GM18511 (cell line): ENCODE measurements around the gene KLC1.

Experiments
- ATAC-seq: cut with Tn5 transposase; IDR thresholded peaks from one replicate; pipeline ENCODE4 v1.9.1; 2021; ENCODE audit warnings: mild to moderate bottlenecking, moderate library complexity; ENCODE audit not compliant: unreplicated experiment

Gene KLC1

DNA sequence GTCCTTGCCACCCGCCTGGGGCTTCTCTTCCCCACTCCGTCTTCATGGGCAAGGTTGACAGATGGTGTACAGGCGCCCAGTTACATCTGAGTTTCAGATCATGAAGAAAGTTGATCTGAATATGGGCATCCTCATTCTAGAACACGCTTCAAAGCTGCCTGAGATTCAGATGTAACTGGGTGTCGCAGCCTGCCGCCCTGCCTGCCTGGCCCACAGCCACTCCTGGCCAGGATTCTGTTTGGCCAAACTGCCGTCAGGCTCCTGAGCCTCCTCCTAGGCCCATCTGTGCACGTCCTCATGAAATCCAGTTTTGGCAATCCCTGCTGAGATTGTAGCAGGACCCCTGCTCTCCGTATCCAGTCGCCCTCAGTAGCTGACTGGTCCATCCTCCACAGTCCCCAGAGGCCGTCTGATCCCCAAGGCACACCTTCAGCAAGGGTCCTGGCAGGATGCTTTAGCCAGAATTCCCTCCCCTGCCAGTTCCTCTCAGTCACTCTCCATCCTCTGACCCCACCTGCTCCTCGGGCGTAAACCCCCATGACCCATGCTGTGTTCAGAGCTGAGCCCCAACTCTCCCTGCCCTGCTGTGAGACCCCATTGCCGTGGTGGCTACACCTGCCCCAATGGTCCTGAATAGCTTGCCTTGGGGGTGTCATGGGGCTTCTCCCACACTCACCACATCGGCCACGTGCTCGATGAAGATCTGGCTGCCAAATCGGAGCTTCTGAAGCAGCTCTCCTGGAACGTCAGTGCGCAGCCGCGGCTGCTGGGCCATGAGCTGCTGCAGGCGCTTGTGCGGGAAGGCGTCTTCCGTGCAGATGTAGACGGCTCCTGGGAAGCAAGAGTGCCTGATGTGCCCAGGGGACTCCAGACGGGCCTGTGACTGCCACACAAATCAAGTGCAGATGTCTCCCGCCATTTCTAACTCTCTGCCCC, 73.8 kb downstream of the KLC1 start:
- ATAC-seq = no peak

DNA sequence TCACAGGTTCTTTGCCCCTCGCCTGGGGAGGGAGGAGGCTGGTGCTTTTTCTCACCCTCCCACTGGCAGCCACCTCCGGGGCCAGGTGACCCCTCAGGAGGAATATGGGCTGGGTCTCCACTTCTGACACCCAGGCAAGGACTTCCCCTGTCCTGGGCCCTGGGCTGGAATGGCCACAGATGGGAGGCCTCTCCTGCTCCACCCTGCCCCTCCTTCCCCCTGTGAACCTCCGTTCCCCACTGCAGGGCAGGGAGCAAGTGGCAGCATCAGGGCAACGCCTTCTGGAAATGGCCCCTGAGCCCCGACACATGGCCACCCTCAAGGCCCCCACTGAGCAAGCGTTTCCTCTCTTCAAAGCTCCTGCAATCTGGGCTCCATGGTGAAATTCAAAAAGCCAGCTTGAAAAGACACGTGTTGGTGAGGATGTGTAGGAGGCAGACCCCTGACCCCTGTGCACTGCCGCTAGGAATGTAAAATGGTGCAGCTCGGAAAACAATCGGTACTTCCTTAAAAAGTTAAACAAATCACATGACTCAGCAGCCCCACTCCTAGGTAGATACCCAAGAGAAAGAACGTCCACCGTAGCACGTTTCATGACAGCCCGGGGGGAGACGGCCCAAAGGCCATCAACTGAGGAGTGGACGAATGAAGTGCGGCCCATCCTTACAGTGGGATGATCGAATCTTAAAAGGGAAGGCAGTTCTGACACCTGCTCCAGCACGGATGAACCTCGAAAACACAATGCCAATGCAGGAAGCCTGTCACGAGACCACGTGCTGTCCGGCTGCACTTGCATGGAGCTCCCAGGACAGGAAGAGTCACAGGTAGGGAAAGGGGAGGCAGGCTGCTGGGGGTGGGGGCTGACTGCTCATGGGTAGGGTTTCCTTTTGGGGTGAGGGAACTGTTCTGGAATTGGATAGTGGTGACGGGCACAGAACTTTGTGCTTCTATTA, 74.7 kb downstream of the KLC1 start:
- no peak for ATAC-seq

DNA sequence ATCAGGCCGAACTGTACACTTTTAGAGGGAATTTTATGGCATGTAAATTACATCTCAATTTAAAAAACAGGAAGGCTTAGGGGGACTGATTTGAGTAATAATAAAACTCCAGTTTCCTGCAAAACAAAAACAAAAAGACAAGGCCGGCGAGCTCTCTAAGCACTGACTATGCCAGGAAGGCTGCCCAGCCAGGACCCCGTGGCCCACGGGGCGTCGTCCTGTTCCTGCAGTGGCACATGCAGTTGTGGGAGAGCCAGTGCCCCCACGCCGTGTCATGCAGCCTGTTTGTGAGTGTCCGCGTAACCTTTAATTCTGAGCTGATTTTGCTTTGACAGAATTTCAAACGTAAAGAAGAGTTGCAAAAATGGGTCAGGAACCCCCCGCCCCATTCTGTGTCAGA, 75.7 kb downstream of the KLC1 start:
- ATAC-seq = no peak

DNA sequence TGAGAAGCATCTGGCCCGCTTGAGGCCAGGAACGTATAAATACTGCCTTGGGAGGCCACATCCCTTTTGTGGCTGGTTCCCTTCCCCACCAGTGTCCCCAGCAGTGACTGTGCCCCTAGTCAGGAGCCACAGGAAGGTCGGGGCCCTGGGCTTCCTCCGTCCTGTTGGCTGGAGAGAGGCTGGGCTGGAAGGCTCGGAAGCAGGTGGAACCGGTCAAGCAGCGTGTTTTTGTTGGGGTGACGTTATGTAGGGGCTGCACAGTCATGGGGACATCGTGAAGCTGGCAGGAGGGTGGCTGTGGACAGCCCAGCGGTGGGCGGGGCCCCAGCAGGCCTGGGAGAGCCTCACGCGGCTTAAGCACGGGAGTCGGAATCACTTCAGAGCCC, 76.1 kb downstream of the KLC1 start:
- ATAC-seq = no peak

DNA sequence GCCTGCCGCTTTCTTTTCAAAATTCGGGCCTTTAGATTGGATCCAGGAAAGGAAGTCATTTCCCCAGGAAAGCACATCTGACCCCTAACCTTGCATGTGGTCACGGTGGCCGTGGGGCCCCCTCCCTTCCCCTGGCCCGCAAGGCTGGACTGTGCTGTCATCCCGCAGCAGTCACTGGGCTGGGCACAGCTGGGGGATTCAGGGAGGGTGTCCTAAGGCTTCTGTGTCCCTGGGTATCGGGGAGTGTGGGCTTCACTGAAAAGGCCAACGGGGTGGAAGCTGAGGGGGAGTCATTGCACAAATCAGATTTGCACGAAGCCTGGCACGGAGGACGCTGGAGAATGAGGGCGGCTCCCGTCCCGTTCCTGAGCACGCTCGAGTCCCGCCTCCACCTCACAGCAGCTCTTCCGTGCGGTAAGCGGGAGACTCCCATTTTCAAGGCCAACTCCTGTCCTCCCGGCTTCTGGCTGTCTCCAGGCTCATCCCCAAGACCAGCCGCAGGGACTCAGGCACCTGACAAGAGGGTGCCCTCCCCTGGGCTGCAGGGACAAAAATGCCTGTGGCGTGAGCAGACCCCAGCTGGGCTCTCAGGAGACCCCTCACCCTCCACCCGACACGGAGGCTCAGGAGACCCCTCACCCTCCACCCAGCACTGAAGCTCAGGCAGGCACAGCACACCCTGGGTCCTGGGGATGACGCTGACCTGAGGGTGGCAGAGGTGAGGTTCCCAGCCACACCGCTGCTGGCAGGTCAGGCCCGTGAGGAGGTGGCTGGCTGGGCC, 76.7 kb downstream of the KLC1 start:
- no peak for ATAC-seq

DNA sequence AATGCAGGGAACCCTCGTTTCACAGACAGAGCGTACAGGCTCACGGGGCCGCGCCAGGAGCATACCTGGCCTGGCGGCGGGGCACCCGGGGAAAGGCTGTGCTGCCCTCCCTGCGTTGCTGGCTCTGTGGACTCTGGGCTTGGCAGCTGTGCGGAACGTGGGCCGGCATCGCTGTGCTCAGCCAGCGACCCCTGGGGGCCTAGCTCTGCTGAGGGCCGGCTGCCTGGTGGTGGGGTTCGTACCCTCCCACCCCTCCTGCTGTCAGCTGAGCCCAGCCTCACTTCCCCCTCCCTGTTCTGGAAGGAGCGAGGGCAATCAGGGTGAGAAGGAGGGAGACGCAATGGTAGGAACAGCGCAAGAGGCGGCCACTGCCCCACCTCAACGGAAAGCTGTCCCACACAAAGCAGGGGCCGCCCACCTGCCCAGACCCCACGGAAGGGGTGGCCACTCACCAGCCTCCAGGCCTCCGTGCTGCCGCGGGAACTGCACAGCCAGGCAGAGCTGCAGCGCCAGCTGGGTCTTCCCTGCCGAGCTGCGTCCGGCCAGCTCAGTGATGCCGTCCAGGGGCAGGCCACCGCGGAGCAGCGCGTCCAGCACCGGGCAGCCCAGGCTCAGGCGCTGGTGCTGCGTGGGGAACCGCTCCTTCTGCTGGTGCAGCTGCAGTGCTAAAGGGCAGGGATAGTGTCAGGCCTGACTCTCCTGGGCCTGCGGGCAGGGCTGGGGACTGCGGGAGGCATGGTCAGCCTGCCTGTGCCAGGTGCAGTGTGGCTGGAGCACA, 77.7 kb downstream of the KLC1 start:
- no peak for ATAC-seq

DNA sequence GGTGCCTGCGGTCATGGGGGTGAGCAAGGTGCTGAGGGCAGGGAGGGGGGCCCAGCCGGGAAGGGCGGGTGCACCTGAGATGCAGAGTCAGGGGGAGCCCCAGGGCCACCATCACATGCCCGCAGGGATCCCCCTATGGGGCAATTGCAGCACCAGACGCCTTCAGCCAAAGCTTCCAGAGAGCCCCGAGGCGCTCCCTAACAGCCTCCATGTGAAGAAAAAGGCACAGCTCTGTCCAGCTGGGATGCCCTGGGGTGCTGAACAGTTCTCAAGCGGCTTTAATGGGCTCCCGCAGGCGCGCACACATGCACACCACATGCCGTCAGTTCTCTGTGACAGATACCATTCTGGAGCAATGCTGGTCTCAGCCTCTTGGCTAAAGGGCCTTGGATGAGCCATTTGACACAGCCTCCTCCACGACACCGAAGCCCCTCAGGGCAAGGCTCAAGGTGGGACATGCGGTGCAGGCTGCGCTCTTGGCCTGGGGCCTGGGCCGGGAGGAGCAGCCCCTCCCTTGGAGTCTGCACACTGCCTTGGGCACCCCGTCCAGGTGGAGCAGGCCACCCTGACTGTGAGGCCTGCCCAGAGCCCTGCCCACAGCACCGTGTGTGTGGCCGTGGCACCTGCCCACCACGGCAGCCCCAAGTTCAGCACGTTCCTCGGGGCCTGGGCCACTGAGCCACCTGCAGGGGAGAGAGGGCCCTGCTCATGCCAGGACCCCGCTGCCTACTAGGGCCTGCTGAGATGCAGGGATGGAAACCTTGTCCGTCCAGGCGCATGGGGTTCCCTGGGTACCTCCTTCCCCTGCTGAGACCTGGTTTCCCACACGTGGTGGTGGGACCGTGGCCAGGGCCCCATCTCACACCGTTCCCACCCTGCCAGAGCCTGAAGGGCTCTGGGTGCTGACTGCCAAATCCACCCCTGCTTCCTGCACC, 78.6 kb downstream of the KLC1 start:
- no peak for ATAC-seq

DNA sequence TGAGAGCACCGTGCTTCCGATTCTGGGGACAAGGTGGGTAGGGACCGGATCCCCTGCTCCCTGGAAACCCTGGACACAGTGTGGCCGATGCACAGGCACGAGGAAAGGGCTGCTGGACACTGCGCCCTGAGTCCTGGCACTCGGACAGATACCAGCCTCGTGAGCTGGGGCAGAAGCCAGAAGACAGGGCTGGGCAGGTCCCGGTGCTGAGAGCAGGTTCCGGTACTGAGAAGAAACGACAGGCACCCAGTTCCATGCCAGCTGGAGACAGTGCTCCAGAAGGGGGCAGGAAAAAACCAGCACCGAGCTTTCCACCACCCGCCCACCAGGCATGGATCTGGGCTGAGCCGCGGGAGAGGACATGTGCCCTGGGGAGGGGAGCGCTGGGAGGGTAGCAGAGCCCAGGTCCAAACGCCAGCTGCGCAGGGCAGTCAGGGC, 79.8 kb downstream of the KLC1 start:
- ATAC-seq = no peak

DNA sequence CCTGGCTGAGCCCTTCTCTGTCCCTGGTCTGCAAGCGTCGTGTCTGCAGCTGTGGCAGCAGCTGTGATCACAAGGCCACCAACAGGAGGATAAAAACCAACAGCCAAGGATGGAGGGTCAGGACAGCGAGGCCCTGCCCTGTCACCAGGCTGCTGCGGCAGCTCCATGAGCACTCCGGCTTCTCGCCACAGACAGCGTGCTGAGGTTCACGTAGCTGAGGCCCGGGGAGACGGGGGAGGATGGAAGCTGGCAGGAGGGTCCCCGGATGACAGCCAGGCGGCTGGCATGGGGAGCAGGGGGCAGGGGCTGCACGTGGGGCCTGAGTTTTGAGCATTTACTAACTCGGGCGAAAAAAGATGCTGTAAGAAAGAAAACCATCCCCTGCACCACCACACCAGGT, 80.8 kb downstream of the KLC1 start:
- no peak for ATAC-seq

DNA sequence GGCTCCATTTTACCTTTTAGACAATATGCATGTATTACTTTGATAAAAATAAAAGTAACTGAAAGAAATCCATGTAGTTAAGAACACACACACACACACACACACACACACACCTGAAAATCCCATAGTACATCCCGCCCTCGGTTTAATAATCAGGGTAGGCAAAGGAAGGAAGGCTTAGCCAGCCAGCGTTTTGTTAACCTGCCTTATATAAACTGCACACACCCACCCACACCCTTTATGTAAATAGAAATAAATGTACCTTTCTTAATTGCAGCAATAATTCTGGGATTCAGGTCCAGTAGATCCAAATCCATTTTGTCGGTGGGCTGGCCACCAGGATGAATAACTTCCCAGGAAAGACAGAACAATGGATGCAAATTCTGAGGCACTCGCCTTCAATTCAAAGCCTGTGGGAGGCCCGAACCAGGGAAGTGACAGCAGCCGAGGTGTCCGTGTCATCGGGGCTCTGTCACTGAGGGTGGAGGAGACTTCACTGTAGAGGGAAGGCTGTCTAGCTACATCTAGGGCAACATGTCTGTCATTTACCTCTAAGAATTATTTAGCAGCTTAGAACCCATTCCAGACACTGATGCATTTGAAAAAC, 81.9 kb downstream of the KLC1 start:
- no peak for ATAC-seq

DNA sequence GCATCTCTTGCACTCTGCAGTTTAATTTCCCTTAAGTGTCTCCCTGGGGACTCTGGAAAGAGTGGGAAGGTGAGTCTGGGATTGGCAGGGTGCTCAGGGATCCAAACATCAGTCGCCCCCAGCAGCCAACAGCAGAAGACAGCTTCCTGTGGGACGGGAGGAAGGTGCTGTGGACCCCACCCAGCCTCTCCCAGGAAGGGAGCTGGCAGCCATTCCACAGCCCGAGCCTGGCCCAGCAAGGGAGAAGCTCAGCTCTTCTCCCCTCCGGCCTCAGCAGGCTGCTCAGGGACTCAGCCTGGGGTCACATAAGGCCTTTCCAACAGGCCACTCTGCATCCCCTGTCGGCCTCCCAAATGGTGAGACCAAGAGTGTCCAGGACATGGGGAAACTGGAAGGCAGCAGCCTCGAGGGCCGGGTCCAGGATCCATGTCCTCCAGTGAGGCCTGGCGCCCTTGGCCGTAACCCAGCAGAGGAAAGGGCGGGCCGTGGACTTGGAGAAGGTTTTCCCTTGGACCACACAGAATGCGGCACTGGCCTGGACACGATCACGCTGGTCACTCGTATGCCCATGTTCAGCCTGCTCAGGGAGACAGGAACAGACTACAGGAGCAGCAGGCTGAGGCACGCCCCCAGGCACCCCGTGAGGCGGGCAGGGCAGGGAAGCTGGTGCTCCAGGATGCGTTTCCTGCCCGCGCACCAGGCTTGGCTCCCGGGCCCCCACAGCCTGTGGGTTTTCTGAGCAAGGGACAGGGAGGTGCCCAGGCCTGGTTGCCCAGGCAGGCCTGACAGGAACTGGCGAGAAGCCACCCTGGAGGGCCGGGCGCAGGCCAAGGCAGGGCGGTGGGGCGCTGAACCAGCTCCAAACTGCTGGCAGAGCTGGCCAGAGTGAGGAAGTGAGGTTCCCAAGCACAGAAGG, 82.8 kb downstream of the KLC1 start:
- ATAC-seq = no peak

DNA sequence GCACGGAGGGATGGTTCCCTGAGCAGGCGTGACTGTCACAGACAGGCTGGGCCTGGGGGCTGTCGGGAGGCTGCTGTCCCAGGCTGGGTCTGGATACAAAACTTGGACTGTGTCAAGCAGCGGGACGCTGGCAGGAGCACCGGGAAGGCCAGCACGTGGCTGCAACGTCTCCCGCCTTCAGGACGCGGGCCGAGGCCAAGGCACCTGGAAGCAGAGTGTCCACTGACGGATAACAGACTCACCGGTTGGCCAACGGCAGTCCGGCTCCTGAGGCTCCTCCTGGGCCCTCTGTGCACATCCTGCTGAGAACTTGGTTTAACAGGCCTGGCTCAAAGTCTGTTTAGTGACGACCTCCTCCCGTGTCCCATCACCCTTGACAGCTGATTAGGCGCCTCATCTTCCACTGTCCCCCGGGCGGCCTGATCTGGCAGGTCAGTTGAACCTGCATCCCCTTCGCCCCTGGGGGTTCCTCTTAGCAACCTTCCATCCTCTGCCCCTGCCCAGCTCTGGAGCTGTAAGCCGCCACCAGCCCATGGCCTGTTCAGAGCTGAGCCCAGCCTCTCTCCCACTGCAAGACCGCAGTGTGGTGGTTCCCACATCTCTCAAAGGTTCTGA, 83.7 kb downstream of the KLC1 start:
- no peak for ATAC-seq

DNA sequence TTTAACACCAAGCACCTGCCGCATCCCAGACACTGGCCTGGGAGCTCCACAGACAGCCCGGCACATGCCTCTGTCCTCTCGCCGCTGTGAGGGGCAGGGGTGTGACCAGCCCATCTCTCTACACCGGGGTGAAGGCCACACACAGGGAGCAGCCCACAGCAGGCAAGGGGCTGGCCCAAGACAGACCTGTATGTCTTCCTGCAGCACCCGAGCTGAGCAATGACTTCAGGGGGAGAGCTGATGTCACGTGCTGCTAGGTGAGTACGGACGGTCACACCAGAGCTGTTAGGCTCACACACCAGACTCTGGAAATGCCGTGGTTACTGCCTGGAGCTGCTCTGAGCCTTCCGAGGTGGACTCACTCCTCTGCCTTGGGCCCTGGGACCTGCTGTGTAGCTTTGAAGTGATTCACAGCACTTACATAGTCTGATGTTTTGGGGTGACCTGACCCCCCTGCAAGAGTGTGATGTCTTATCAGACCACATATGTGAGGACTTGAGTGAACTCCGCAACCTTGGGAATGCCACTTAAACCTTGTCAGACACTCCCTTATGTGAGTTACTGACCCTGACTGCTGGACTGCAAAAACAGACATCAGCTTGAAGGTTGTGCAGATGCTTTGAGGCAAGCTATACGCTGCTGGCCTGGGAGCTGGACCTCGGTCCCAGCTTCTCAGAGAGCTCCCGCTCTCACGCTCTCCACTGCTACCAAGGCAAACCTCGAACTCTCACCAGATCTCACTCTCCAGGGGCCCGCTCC, 84.5 kb downstream of the KLC1 start:
- ATAC-seq = no peak

DNA sequence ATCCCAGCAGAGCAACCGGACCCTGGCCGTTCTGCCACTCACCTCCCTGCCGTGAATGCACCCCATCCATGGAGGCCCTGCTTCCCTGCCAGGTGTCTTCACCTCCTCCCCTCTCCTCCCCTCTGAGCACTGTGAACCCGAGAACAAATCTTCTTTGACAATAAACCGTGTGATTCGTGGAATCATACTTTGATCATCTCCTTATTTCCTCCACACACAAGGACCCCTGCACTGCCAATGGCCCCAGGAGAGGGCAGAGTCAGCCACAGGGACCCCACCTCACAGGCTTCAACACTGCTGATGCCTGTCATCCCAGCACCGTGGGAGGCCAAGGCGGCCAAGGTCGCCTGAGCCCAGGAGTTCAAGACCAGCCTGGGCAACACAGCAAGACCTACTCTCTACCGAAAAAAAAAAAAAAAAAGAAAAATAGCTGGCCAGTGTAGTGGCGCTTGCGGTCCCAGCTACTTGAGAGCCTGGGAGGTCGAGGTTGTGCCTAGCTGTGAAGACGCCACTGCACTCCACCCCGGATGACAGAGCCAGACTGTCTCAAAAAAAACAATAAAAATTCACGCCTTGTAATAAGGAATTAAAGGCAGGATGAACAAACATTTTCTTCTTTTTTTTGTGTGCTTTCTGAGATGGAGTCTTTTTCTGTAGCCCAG, 85.2 kb downstream of the KLC1 start:
- ATAC-seq = no peak

DNA sequence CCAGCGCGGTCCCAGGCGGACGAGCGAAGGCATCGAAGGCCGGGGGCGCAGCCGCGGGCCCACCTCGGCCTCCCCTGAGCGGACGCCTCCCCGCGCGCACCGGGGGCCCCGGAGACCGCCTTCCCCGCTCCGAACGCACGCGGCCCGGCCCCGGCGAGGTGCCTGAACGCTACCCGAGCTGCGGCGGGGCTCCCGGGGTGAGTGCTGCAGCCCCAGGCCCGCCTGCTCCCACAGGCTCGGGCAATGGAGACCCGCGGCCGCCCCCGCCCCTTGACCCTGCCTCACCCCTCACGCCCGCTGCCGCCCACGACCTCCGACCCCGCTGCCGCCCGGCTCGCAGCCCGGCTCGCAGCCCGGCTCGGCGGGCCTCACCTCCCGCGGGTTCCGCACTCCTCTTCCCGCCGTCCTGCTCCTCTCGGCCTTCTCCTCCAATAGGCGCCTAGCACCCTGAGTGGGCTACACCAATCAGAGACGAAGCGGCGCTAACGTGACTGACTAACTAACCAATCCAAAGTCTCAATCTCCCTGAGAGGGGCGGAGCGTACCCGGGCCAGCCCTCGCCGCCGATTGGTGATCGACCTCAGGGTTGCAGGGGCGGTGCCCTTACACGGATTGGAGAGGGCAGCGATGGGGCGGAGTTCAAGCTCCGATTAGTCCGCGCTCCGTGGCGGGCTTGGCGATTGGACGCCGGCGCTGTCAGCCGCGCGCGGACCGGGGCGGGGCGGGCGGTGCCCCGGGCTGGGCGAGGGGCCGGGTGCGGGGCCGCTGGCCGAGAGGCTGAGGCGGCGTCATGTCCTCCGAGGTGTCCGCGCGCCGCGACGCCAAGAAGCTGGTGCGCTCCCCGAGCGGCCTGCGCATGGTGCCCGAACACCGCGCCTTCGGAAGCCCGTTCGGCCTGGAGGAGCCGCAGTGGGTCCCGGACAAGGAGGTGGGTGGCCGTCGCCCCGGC, 86.3 kb downstream of the KLC1 start, which contains the start of the genes XRCC3 and ZFYVE21:
XRCC3 (minus strand) TSS at position 400 of the 949 bp plus-strand sequence. CDS start 4,364 bp downstream, outside the sequence.
ZFYVE21 (plus strand) TSS at position 759 of the 949 bp plus-strand sequence; CDS start at position 791, 32 bp downstream.
- ATAC-seq = peak; percentile 96
